CD4-positive, alpha-beta T cell treated with Interleukin-1 beta for 1 hour (primary cell): Measurements from ENCODE around the gene ASB18.

Experiments
- DNase-seq, 2 donors: peaks; one replicate each; pipeline ENCODE4 v3.0.0-alpha.2; 2020 to 2022

ASB18 gene

GRCh38 chr2:236240228-236240990 is 23.8 kb downstream of the ASB18 start:
- DNase-seq: no peak

- DNase-seq: no peak
Measured at GRCh38 chr2:236239276-236240065, 24.7 kb downstream of the ASB18 start.

GRCh38 chr2:236238751-236239150 is 25.5 kb downstream of the ASB18 start:
- no peak for DNase-seq

- DNase-seq: no peak
Measured at GRCh38 chr2:236237468-236238190, 26.6 kb downstream of the ASB18 start.

GRCh38 chr2:236236559-236237452 is 27.4 kb downstream of the ASB18 start:
- no peak for DNase-seq

GRCh38 chr2:236229186-236229585 is 35.0 kb downstream of the ASB18 start:
- no peak for DNase-seq

- DNase-seq: no peak
Measured at GRCh38 chr2:236223675-236224074, 40.5 kb downstream of the ASB18 start.

- DNase-seq: no peak
Measured at GRCh38 chr2:236221798-236222197, 42.4 kb downstream of the ASB18 start.

- no peak for DNase-seq
Measured at GRCh38 chr2:236219411-236219810, 44.8 kb downstream of the ASB18 start.

GRCh38 chr2:236217926-236218325 is 46.3 kb downstream of the ASB18 start:
- no peak for DNase-seq

GRCh38 chr2:236216711-236217110 is 47.5 kb downstream of the ASB18 start:
- no peak for DNase-seq

- no peak for DNase-seq
Measured at GRCh38 chr2:236215761-236216333, 48.4 kb downstream of the ASB18 start.

GRCh38 chr2:236215196-236215595 is 49.0 kb downstream of the ASB18 start:
- no peak for DNase-seq

- DNase-seq: no peak
Measured at GRCh38 chr2:236214376-236214995, 49.7 kb downstream of the ASB18 start.

GRCh38 chr2:236211296-236211695 is 52.9 kb downstream of the ASB18 start:
- no peak for DNase-seq

GRCh38 chr2:236210536-236210935 is 53.7 kb downstream of the ASB18 start:
- DNase-seq: no peak

- no peak for DNase-seq
Measured at GRCh38 chr2:236209996-236210395, 54.2 kb downstream of the ASB18 start.

GRCh38 chr2:236209535-236209934 is 54.7 kb downstream of the ASB18 start:
- no peak for DNase-seq

GRCh38 chr2:236208019-236208926 is 55.9 kb downstream of the ASB18 start:
- DNase-seq: no peak

- no peak for DNase-seq
Measured at GRCh38 chr2:236207472-236207871, 56.7 kb downstream of the ASB18 start.
